Measurements from ENCODE around the gene CYB561. TPM values are rescaled to one million over a fixed set of nuclear protein-coding genes. Genes with fewer than 3 reads are reported as not detected.
A peak's percentile ranks its signal among the peaks of the same experiment; 100 is the strongest.

The CYB561 gene, protein sequence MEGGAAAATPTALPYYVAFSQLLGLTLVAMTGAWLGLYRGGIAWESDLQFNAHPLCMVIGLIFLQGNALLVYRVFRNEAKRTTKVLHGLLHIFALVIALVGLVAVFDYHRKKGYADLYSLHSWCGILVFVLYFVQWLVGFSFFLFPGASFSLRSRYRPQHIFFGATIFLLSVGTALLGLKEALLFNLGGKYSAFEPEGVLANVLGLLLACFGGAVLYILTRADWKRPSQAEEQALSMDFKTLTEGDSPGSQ
- 10 to 100 TPM; 19.0 to 23.7 TPM for total RNA-seq

DNA sequence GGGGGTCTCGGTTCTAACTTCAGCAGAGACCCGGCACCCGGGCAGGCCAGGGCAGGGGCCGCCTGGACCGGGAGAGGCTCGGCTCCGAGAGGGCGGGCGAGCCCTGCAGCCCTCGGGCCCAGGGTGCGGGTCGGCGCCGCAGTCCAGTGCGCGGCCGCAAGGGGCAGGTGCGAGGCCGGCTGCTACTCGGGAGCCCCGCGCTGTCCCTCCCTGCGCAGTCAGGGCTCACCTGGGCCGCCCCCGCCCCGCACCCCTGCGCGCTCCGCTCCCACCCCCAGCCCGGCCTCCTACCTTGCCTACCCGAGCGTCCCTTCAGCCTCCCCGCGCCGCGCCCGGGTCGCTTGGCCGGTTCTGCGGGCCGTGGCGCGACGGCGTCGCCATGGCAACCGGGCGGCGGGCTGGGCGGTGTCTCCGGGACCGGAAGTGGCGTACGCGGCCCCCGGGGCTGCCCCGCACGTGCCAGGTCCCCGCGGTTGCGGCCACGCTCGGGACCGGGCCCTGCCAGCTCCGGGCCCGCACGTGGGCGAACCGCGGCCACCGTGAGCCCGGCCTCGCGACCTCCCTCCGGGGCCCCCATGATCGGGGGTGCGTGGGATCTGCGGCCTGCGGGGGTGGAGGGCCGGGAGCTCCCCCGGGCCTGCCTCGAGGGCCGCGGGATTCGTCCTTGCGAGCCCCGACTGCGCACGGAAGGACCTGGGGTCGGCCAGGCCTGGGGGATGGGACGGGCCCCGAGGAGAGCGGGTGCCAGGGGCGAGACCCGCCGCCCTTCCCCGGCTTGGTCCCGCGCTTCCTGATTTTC, at the start of gene CYB561:
TSS of gene CYB561 (minus strand) at position 353 of the 799 bp plus-strand sequence. CDS start 8,759 bp downstream, outside the sequence.
- Histone ChIP-seq H3K4me3 (peak within 1 kb of the TSS; percentile 93), H3K9me3 (no peaks in the 10 kb centered on the region), H3K27me3 (replicated peaks; ENCODE audit: insufficient read depth) (no peaks in the 10 kb centered on the region), H3K27ac (peak within 1 kb of the TSS; percentile 47 to 53), H3K4me1 (ENCODE audit: control insufficient read depth in 1 of 2, low read depth in 2 of 2) (peaks cover 10 to 16% of the 10 kb centered on the region in 2 donors), H3K36me3 (no peaks in the 10 kb centered on the region)
- ATAC-seq (ENCODE audit: insufficient number of reproducible peaks, low FRiP score, low read depth) (peak; percentile 32), DNase-seq (ENCODE audit: low spot score) (no peak)
- TF ChIP-seq, protein P1, sequence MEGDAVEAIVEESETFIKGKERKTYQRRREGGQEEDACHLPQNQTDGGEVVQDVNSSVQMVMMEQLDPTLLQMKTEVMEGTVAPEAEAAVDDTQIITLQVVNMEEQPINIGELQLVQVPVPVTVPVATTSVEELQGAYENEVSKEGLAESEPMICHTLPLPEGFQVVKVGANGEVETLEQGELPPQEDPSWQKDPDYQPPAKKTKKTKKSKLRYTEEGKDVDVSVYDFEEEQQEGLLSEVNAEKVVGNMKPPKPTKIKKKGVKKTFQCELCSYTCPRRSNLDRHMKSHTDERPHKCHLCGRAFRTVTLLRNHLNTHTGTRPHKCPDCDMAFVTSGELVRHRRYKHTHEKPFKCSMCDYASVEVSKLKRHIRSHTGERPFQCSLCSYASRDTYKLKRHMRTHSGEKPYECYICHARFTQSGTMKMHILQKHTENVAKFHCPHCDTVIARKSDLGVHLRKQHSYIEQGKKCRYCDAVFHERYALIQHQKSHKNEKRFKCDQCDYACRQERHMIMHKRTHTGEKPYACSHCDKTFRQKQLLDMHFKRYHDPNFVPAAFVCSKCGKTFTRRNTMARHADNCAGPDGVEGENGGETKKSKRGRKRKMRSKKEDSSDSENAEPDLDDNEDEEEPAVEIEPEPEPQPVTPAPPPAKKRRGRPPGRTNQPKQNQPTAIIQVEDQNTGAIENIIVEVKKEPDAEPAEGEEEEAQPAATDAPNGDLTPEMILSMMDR (IDR thresholded peaks at IDR 0.05), result peak; percentile 64

DNA sequence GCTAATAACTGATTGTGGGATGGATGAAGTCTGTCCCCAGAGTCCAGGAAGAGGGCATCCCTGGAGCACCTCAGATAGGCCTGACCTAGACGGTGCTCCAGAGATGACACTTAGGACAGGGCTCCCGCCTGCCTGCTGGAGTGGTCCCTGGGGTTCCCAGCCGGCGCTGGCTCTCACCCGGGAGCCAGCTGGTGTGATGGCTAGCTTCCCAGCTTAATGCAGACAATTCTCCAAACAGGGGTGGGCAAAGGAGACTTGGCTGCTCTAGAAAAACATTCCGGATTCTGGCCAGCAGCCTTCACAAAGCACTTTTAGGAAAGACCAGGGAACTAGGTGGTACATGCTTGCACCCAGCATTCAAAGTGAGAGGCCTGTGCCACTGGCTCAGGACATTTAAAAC, 49.4 kb upstream of the CYB561 start:
- no peaks in the 10 kb centered on the region for H3K27me3 ChIP-seq (replicated peaks; ENCODE audit: insufficient read depth)
- TF ChIP-seq, protein P1 (IDR thresholded peaks at IDR 0.05), result no peak
- no peak for ATAC-seq (ENCODE audit: insufficient number of reproducible peaks, low FRiP score, low read depth)

DNA sequence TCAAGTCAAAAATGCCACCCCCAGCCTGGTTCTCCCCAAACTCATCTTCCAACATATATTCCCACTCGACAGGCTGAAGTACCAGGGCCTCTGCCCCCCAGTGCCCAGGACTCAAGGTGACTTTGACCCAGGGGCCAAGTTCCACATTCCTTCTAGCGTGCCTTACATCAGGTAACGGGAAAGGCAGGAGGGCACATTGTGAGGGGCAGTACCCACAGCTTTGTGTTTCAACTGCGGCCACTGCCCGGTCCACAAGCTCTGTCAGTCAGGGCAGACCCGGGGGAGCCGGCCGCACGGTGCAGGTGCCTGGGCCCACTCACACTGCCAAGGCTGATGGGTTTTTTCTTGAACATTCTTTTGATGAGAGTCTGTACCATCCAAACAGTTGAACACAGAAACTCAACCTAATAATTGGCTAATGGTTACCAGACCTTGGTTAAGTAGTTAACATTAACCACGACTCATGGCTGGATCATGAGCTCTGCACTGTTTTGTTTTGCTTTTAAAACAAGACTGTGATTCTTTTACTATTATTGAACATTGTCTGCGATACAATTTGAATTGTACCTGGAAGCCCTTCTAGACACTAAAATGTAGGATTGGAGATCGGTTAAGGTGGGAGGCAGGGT, 48.3 kb upstream of the CYB561 start:
- Histone ChIP-seq H3K4me3 (no peak overlapping the region), H3K36me3 (no peaks in the 10 kb centered on the region), H3K27me3 (replicated peaks; ENCODE audit: insufficient read depth) (no peaks in the 10 kb centered on the region), H3K9me3 (no peaks in the 10 kb centered on the region), H3K27ac (no peak overlapping the region), H3K4me1 (ENCODE audit: control insufficient read depth in 1 of 2, low read depth in 2 of 2) (no peaks in the 10 kb centered on the region)
- DNase-seq (ENCODE audit: low spot score) (no peak), ATAC-seq (ENCODE audit: insufficient number of reproducible peaks, low FRiP score, low read depth) (no peak)
- TF ChIP-seq, protein P1 (IDR thresholded peaks at IDR 0.05), result no peak

More for the DNA sequence above, 49.4 kb upstream of the CYB561 start:
- no peak for DNase-seq (ENCODE audit: low spot score)
- H3K4me3 ChIP-seq, result no peak overlapping the region
- no peaks in the 10 kb centered on the region for H3K36me3 ChIP-seq
- H3K27ac ChIP-seq, result no peak overlapping the region
- H3K4me1 ChIP-seq (ENCODE audit: control insufficient read depth in 1 of 2, low read depth in 2 of 2), result no peaks in the 10 kb centered on the region
- no peaks in the 10 kb centered on the region for H3K9me3 ChIP-seq

DNA sequence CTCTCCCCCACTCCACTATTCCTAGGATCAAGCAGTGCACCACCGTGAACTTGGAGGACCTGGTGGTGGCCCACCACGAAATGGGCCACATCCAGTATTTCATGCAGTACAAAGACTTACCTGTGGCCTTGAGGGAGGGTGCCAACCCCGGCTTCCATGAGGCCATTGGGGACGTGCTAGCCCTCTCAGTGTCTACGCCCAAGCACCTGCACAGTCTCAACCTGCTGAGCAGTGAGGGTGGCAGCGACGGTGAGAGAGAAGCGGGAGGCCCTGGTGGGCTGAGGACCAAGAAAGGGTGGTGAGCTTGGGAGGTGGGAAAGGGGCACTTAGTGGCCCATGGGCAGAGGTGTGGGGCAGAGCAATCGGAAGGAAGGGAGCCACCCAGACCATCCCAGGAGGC, 47.3 kb upstream of the CYB561 start:
- Histone ChIP-seq H3K9me3 (no peaks in the 10 kb centered on the region), H3K4me1 (ENCODE audit: control insufficient read depth in 1 of 2, low read depth in 2 of 2) (no peaks in the 10 kb centered on the region)
- TF ChIP-seq, protein P1 (IDR thresholded peaks at IDR 0.05), result no peak

DNA sequence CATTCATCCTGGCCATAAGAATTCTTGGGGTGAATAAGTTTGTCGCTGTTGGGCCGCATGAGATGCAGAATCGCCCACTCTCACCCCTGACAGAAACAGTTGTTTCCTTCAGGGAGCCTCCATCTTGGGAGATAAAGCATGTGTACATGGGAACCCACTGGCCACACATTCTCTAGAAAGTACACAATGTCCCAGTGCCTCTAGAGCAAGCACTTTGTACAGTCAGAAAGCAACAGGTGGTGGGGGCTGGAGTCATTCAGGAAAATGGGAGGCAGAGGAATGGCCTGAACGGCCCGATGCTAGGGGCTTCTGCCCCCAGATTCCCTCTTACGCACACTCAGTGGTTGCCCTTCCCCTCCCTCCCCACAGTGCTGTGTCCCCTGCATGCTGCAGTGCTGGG, 46.8 kb upstream of the CYB561 start:
- Histone ChIP-seq H3K4me1 (ENCODE audit: control insufficient read depth in 1 of 2, low read depth in 2 of 2) (no peaks in the 10 kb centered on the region), H3K9me3 (no peaks in the 10 kb centered on the region), H3K36me3 (no peaks in the 10 kb centered on the region), H3K27me3 (replicated peaks; ENCODE audit: insufficient read depth) (no peaks in the 10 kb centered on the region), H3K27ac (no peak overlapping the region), H3K4me3 (no peak overlapping the region)
- DNase-seq (ENCODE audit: low spot score) (no peak), ATAC-seq (ENCODE audit: insufficient number of reproducible peaks, low FRiP score, low read depth) (no peak)
- TF ChIP-seq, protein P1 (IDR thresholded peaks at IDR 0.05), result no peak

More for the DNA sequence above, 47.3 kb upstream of the CYB561 start:
- ATAC-seq (ENCODE audit: insufficient number of reproducible peaks, low FRiP score, low read depth) (no peak), DNase-seq (ENCODE audit: low spot score) (no peak)
- Histone ChIP-seq H3K4me3 (no peak overlapping the region), H3K36me3 (no peaks in the 10 kb centered on the region), H3K27ac (no peak overlapping the region), H3K27me3 (replicated peaks; ENCODE audit: insufficient read depth) (no peaks in the 10 kb centered on the region)

Measured in thoracic aorta (tissue), 2 donors.